Cerebellar nuclear complex (tissue), 1 donor: ENCODE measurements around the gene SETD2.

Source experiments
- DNase-seq, 2 experiments: peaks; one replicate each; lab custom pipeline; 2025; lab: John Stamatoyannopoulos, UW

The SETD2 gene

GRCh38 chr3:46998121-46998851 lies 165.6 kb downstream of the SETD2 start:
- no peak for DNase-seq

GRCh38 chr3:46997453-46998091 lies 166.3 kb downstream of the SETD2 start:
- no peak for DNase-seq

- no peak for DNase-seq
Observed at GRCh38 chr3:46996689-46997452, 167.0 kb downstream of the SETD2 start.

- DNase-seq: no peak
Observed at GRCh38 chr3:46995901-46996562, 167.9 kb downstream of the SETD2 start.

- DNase-seq: peak in 1 of 2 experiments; percentile 52
Observed at GRCh38 chr3:46994801-46995731, 168.8 kb downstream of the SETD2 start.

GRCh38 chr3:46993986-46994385 lies 169.9 kb downstream of the SETD2 start:
- DNase-seq: no peak

- DNase-seq: no peak
Observed at GRCh38 chr3:46993292-46993691, 170.6 kb downstream of the SETD2 start.

- no peak for DNase-seq
Observed at GRCh38 chr3:46992231-46992630, 171.7 kb downstream of the SETD2 start.

GRCh38 chr3:46991406-46992165 lies 172.3 kb downstream of the SETD2 start:
- no peak for DNase-seq

GRCh38 chr3:46990573-46991374 lies 173.1 kb downstream of the SETD2 start:
- DNase-seq: no peak

- DNase-seq: no peak
Observed at GRCh38 chr3:46989146-46989810, 174.6 kb downstream of the SETD2 start.

GRCh38 chr3:46988616-46989015 lies 175.3 kb downstream of the SETD2 start:
- no peak for DNase-seq

GRCh38 chr3:46987743-46988401 lies 176.0 kb downstream of the SETD2 start:
- no peak for DNase-seq

- DNase-seq: no peak
Observed at GRCh38 chr3:46987319-46987742, 176.6 kb downstream of the SETD2 start.

- no peak for DNase-seq
Observed at GRCh38 chr3:46986782-46987310, 177.1 kb downstream of the SETD2 start.

- DNase-seq: no peak
Observed at GRCh38 chr3:46986055-46986730, 177.7 kb downstream of the SETD2 start.

GRCh38 chr3:46985588-46985987 lies 178.3 kb downstream of the SETD2 start:
- DNase-seq: no peak
